Mucosa of descending colon (tissue), 3 donors: ENCODE results near the gene VWA2. TPM values are rescaled to one million over a fixed set of nuclear protein-coding genes. Genes with fewer than 3 reads are reported as not detected.

Source experiments
- ATAC-seq: fragments of 200-7000 bp; cut with Tn5 transposase; one replicate; pipeline ENCODE4 v1.9.1; 2020; ENCODE audit warnings: mild to moderate bottlenecking, moderate library complexity
- DNase-seq, 3 donors: peaks; one replicate each; pipeline ENCODE4 v3.0.0-alpha.2; 2020
- H3K36me3 ChIP-seq: fragments of 200-600 bp; one replicate; pipeline ENCODE4 v1.8.0; 2021; ENCODE audit warnings: low read depth, mild to moderate bottlenecking
- H3K4me1 ChIP-seq: fragments of 200-600 bp; one replicate; pipeline ENCODE4 v1.8.0; 2021; ENCODE audit warnings: low read depth, mild to moderate bottlenecking
- H3K4me3 ChIP-seq: fragments of 200-600 bp; one replicate; pipeline ENCODE4 v1.8.0; 2021; ENCODE audit warnings: mild to moderate bottlenecking
- H3K9me3 ChIP-seq: fragments of 200-600 bp; one replicate; pipeline ENCODE4 v1.8.0; 2021; ENCODE audit warnings: mild to moderate bottlenecking
- intact Hi-C, 2 donors: fragments of 100-400 bp; cut with DNase I in 1 of 2; cut with micrococcal nuclease in 1 of 2; formaldehyde crosslinking; loops; one replicate each; pipeline versions ENCODE4 v1.11.0 to v1.11.1; 2022; cut with DNase I, micrococcal nuclease
- total RNA-seq, 3 donors: library from RNA; stranded (reverse); fragmentation: NEBNext Ultra II Directional in 2 of 3; extraction: Animal tissue kit (Norgen Biotek cat#: 25700) in 2 of 3; gene quantifications; one replicate each; pipeline versions ENCODE4 v1.2.1 to v1.2.4, GENCODE V29; 2021 to 2023
- TF ChIP-seq, protein P1 (sequence below): fragments of 200-600 bp; IDR thresholded peaks from one replicate; pipeline ENCODE4 v1.8.0; 2022; ENCODE audit warnings: antibody characterized with exemption, mild to moderate bottlenecking
- donor health status: DM: no; HTN: no; CAD: no; lungs with moderate emphysema.
- donor health status: DM: no; HTN: no; CAD: no.
- donor health status: DM: no; HTN: yes; CAD: no.

Gene VWA2
- total RNA-seq, 3 donors from 2014 or later = 0.47 to 3.2 (median 1.9) TPM

DNA sequence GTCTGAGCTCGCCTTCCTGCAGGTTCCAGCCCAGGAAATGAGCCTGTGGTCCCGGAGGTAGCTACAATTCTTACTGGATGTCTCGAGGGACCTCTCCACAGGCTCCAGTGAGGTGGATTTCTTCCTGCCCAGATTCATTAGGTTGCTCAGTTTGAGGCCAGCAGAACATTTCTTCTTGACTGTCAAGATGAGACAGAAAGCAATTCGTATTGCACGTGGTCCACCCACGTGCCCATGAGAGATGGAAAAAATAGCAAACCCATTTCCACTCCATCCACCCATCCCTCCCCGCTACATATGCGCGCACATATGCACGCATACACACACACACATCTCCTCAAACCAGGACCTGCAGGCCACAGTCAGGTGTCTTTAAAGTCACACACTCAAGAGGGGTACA, 68.7 kb downstream of the VWA2 start:
- Histone ChIP-seq H3K4me3 (no peak overlapping the region), H3K36me3 (no peaks in the 10 kb centered on the region), H3K9me3 (no peaks in the 10 kb centered on the region), H3K4me1 (peaks cover 7% of the 10 kb centered on the region)
- no peak for ATAC-seq
- intact Hi-C loops = loop anchor here (10.0 kb wide), 2 partner anchors 127 to 237 kb away; no protein-coding TSS in a partner anchor
- TF ChIP-seq, protein P1, sequence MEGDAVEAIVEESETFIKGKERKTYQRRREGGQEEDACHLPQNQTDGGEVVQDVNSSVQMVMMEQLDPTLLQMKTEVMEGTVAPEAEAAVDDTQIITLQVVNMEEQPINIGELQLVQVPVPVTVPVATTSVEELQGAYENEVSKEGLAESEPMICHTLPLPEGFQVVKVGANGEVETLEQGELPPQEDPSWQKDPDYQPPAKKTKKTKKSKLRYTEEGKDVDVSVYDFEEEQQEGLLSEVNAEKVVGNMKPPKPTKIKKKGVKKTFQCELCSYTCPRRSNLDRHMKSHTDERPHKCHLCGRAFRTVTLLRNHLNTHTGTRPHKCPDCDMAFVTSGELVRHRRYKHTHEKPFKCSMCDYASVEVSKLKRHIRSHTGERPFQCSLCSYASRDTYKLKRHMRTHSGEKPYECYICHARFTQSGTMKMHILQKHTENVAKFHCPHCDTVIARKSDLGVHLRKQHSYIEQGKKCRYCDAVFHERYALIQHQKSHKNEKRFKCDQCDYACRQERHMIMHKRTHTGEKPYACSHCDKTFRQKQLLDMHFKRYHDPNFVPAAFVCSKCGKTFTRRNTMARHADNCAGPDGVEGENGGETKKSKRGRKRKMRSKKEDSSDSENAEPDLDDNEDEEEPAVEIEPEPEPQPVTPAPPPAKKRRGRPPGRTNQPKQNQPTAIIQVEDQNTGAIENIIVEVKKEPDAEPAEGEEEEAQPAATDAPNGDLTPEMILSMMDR = no peak
- DNase-seq = no peak

DNA sequence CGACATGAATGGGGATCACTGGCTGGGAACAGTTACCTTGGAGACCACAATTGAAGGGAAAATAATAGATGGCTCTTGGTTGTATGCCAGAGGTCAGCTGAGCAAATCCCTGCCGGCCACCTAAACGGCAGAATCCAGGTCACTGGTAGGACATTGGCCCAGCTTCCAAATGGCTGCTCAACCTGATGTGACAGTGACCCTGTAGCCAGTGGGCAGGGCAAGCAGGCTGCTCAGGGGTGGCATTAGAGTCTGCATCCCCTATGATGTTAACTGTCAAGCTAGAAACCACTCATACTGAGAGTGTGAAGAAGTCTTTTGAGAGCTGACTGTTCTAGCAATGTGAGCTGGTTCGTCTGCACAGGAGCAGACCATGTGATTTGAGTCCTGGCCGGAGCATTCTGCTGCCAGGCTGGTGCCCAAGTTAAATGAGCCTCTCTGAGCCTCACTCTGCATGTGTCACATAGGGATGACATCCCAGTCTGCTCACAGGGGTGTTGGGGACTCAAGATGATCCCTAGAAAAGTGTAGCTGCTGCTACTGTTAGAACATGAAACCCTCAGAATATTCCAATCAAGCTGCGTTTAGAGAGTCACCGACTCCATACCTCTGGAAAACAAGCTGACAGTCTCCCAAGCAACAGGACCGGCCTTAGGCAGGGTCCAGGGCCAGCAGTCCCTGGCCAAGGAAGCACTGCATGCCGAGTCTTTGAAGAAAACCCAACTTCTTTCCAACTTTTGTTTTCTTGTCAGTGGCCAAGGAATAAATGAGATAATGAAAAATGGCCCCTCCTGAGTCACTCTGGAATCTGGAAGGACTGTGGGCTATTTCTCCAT, 69.7 kb downstream of the VWA2 start:
- Histone ChIP-seq H3K4me1 (peaks cover 7% of the 10 kb centered on the region), H3K36me3 (no peaks in the 10 kb centered on the region), H3K9me3 (no peaks in the 10 kb centered on the region), H3K4me3 (no peak overlapping the region)
- no peak for ATAC-seq
- intact Hi-C loops = loop anchor here (10.0 kb wide), 2 partner anchors 126 to 236 kb away; no protein-coding TSS in a partner anchor
- no peak for DNase-seq
- TF ChIP-seq, protein P1 = no peak

DNA sequence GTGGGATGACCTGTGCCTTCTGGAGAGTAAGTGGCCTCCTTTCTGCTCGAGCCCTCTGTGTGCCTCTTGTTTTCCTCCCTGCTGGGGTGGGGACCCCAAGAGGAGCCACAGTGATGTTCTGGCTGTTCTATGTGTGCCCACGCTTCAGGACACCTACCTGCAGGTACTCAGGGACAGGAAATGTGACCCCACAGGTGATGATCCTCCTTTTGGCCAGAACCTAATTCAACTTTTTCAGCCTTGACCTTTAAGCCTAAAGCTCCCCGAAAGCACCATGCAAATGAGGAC, 70.3 kb downstream of the VWA2 start:
- ATAC-seq (no peak), DNase-seq (no peak)
- Histone ChIP-seq H3K9me3 (no peaks in the 10 kb centered on the region), H3K4me3 (no peak overlapping the region), H3K36me3 (no peaks in the 10 kb centered on the region), H3K4me1 (peaks cover 4% of the 10 kb centered on the region)
- intact Hi-C loops = loop anchor here (10.0 kb wide), 2 partner anchors 125 to 235 kb away; no protein-coding TSS in a partner anchor
- TF ChIP-seq, protein P1 = no peak

DNA sequence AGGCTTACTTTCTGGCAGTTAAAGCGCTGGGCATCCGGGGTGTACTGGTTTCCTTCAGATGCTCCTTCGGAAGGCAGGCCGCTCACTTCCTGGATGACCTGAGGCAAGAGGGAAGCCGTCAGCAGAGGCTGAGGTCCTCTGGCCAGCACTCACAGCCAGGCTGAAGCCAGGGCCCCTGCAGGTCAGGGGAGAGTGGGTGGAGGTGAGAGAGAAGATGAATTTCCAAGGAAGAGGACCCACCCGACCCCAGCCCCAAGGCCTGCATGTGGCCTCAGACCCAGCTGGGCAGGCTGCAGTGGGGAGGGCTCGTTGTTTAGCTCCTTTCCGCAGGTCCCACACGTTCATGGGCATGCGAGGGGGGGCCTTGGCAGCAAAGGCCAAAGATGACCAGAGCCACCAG, 71.3 kb downstream of the VWA2 start:
- intact Hi-C loops = no loop called here
- DNase-seq (no peak), ATAC-seq (no peak)
- Histone ChIP-seq H3K4me3 (no peak overlapping the region), H3K4me1 (no peaks in the 10 kb centered on the region), H3K36me3 (no peaks in the 10 kb centered on the region), H3K9me3 (no peaks in the 10 kb centered on the region)
- TF ChIP-seq, protein P1 = no peak

DNA sequence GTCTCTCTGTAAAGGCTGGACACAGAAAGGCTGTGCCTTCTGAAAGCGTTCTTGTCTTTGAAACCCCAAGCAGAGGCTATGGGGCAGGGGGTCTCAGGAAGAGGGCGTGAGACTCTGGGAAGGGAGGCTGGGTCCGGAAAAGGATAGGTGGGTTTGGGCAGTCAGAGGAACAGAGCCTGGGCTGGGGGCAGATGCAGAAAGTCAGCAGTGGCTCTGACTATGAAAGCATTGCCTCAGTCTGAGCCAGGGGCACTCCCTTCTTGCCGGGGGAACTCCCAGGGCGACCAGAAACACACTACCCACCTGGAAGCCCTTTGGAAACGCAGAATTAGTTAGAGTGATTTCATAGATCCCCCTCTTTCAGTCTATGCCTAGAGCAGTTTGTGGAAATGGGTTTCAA, 72.0 kb downstream of the VWA2 start:
- ATAC-seq (no peak), DNase-seq (no peak)
- Histone ChIP-seq H3K9me3 (no peaks in the 10 kb centered on the region), H3K4me3 (no peak overlapping the region), H3K36me3 (no peaks in the 10 kb centered on the region), H3K4me1 (no peaks in the 10 kb centered on the region)
- TF ChIP-seq, protein P1 = no peak
- intact Hi-C loops = no loop called here
